HG03280 (cell line): ENCODE results near the gene SUPT5H.
A peak's percentile ranks its signal among the peaks of the same experiment; 100 is the strongest.

Source experiments
- ATAC-seq: cut with Tn5 transposase; IDR thresholded peaks from one replicate; pipeline ENCODE4 v1.9.1; 2021; ENCODE audit warnings: mild to moderate bottlenecking, moderate library complexity; ENCODE audit not compliant: unreplicated experiment

Gene SUPT5H

DNA sequence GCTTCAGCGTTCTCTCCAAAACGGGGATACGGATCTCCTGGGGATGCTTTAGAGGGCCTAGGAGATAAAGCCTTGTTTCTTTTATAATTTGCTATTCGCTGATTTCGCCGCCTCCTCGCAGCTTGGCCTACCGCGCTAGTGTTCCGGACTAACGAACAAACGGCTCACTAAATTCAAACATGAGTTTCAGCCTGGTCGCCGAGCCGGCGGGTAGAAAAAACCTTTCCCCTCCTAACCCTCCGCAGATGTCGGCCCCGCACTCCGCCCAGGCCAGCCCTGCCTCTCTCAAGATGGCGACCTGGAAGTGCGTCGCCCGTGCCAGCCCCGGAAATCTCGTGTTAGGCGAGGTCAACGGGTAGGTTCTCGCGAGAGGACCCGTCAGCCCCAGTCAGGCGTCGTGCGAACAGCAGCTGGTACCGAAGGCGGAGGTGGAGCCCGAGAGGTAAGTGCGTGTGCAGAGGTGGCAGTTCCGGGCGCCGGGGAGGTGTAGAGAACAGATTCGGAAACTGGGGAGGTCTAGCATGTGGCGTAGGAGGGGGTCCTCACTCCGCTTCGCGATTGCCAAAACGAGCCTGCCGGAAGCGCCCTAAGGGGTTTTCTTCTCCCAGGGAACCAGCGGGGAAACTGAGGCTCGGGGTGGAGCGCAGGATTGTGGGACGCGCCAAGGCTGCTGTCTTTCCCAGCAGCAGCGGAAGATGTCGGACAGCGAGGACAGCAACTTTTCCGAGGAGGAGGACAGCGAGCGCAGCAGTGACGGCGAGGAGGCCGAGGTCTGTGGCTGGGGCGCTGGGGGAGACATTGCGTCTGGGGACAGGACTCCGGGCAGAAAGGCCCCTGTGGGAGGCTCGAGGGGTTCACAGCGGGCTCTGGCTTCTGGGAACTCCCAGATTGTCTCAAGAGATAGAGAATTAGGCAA lies at the start of gene SUPT5H:
Gene SUPT5H, plus strand, starts transcription at position 387 of the 916 bp plus-strand sequence. Its CDS starts 309 bp downstream, at position 696.
- peak; percentile 83 for ATAC-seq

DNA sequence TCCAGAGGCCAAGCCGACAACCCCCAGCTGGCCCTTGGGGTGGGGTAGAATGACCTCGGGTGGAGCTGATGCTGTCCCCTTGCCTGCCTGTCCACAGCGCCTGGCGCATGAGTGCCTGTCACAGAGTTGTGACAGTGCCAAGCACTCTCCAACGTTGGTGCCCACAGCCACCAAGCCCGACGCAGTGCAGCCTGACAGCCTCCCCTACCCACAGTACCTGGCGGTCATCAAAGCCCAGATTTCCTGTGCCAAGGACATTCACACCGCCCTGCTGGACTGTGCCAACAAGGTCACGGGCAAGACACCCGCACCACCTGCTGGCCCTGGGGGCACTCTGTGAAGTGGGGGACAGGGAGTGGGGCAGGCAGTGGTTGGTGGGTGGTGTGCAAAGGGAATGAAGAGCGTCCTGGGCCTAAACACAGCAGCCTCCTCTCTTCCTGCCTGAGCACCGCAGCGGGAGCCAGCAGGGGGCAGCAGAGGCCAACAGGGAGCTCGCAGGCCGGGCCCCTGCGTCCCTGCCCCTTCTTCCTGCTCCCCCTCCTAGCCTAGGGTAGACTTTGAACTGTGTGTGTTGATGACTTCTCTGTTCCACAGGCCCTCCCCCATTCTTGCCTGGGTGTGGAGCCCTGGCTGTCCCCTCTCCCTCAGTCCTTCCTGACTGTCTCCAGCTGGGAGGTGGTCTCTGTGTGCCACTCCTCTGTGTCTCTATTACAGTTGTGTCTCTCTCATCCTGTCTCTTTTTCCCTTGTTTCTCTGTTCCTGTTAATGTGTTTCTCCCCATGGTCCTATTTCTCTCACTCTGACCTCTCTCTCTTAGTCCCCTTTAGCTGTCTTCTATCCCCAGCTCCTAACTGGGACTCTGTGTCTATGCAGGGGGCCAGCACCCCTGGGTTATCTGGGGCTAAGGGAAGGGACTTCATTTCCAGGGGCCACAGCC lies 47.8 kb upstream of the SUPT5H start:
- peak; percentile 37 for ATAC-seq

DNA sequence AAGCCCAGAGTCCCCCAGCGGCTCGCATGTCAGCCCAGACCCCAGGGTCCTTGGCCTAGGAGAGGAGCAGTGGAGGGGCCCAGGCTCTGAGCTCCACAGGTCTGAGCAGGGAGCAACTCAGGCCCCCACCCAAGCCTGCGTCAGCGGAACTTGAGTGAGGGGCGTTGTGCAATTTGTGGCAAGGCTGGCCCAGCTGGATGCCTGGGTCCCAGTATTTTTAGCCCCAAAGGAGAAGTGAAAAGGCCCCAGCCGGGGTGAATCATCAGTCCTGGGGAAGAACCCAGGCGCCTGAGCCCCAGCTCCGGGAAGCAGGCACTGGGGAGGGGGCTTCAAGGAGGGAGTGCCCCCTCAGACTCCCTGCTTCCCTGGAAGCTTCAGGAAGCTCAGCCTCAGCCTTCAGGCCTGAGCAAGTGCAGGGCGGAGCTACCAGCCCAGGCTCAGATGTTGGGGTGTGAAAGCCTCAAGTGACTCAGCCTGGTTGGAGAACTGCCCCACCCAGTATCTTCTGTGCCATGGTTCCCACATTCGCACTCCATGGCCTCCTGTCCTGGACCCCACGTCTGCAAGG lies 47.0 kb upstream of the SUPT5H start:
- ATAC-seq = no peak

DNA sequence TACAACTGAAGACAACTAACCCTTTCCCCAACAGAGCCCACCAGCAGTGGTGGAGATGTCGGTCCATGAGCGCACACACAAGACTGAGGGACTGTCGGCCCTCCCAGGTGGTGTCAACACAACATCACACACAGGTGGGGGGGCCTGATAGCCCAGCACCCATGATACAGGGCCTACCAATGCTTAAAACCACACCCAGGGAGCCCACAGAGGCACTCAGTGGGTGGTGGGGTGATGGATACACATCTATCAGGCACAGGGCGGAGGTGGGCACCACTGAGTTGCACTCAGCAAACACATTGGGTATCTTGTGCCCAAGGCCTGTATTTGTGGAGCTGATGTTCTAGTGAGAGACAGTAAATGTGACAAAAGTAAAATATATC lies 45.7 kb upstream of the SUPT5H start:
- no peak for ATAC-seq

DNA sequence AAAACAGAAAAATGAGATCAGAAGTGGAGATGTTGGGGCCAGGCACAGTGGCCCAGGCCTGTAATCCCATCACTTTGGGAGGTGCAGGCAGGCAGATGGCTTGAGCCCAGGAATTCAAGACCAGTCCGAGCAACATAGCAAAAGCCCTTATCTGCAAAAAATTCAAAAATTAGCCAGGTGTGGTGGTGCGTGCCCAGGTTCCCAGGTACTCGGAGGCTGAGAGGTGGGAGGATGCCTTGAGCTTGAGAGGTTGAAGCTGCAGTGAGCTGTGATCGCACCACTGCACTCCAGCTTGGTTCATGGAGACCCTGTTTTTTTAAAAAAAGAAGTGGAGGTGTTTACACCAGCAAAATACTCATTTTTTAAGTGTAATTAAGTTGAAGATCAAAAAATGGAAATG lies 45.3 kb upstream of the SUPT5H start:
- no peak for ATAC-seq

DNA sequence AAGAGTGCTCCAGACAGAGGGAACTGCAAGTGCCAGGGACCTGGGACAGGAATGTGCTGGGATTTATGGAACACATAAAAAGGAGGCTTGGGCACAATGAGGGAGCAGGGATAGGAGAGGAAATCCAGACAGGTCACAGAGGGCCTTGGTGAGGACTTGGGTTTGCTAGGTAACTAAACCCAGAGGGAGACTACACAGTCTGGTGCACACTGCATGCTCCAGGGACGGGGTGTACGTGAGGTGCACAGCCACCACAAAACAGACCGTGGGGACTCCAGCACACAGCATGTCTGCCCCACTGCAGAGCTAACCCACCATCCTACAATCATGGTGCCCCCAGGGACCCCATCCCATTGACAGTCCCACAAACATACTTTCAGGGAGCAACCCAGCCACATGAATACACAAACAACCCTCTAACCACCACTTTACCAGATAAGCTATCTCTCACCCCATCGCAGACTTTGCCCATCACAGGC lies 44.3 kb upstream of the SUPT5H start:
- ATAC-seq = no peak

DNA sequence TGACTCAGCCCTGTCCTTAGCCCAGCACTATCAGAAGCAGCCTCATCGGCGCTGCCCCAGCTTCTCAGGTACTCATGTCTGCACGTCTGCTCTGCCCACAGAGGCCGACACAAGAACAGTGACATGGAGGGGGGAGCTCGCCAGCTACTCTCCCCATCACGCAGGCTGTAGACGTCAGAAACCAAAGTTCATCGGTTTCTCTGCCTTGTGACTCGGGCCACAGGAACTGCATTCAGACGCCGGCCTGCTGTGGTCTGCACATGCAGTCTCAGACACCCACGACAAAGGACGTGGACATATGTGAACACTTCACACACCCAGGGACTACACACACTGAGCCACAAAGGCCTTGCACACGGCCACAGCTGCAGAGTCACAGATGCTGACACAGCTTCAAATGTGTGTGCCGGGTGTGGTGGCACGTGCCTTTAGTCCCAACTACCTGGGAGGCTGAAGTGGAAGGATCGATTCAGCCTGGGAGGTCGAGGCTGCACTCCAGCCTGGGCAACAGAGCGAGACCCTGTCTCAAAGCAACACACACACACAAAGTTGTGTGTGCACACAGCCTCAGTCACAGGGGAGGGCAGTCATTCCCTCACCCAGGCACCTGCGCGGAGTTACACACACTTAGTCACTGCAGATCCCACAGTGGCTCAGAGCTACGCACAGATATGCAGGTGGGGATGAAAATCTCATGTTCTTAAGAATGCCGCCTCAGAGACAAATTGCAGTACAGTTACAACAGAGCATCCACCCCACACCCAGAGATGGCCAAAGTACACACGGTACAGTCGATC lies 43.6 kb upstream of the SUPT5H start:
- no peak for ATAC-seq

DNA sequence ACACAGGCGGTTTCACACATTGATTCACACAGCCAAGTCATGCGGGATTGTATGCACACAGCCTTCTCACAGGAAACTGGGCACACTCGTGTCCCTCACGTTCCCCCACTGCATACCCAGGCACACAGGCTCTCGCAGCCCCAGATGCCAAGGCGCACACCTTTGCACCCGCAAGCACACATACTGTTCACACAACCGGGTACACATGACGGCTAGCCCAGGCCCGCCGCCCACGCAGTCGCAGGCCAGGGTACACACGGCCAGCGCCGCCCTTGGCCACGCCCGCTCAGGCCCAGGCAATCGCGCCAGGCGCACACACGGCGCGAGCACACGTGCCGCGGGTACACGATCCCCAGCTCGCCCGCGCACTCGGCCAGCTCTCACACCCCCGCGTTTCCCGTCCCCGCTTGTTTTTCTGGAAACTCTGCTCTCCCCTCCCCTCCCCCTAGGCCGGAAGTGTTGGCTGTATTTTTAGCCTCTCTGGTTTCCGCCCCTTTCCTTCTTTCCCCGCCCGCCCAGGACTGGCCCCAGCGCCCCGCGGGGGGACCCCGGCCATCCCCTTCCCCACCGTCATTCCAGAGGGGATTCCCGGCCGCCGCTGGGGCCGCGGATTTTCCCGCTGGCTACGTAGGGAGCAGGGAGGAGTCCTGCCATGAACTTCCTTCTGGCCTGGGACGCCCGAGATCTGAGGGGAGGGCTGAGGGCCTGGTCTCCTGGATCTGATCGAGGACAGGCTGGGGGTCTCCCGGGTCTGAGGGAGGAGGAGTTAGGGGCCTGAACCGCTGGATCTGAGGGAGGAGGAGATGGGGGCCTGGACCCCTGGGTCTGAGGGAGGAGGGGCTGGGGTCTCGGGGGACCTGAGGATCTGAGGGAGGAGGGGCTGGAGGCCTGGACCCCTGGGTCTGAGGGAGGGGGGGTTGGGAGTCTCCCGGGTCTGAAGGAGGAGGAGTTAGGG lies 42.8 kb upstream of the SUPT5H start:
- ATAC-seq = peak; percentile 33

DNA sequence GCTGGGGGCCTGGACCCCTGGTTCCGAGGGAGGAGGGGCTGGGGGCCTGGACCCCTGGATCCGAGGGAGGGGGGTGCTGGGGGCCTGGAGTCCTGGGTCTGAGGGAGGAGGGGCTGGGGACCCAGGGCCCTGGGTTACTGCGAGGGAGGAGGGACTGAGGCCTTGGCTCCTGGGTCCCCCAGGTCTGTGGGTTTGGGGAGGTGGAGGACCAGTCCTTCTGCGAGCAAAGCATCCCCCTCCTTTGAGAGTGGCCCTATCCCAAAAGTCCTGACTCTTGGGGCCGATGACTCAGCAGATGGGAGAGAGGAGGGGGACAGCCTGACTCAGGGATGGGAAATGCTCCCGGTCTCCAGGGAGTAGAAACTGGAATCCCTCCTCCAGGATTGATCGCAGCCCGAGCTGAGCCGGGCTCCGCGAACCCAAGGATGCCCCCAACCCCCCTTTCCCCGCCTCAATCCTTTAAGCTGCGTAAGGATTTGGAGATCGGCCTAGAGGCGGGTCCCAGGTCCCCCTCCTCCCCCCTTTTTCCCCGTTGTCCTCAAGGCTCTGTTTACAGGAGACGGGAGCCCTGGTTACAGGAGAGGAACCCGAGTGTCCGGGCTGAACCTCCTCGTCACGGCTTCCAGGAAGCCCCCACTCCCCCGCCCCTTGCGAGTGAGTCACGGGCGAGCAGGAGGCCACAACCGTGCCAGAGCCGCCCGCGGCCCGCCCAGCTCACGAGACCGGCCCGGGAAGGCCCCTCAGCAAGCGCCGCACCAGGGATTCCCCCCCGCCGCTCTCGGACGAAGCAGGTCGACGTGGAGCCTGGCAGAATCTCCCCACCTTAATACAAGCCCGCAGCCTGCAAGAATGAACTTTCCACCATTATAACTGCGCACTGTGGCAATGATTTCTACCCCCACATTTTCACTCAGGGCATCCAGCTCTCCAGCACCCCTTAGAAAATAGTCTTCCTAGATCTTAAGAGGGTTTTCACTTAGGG lies 41.8 kb upstream of the SUPT5H start:
- peak; percentile 24 for ATAC-seq

DNA sequence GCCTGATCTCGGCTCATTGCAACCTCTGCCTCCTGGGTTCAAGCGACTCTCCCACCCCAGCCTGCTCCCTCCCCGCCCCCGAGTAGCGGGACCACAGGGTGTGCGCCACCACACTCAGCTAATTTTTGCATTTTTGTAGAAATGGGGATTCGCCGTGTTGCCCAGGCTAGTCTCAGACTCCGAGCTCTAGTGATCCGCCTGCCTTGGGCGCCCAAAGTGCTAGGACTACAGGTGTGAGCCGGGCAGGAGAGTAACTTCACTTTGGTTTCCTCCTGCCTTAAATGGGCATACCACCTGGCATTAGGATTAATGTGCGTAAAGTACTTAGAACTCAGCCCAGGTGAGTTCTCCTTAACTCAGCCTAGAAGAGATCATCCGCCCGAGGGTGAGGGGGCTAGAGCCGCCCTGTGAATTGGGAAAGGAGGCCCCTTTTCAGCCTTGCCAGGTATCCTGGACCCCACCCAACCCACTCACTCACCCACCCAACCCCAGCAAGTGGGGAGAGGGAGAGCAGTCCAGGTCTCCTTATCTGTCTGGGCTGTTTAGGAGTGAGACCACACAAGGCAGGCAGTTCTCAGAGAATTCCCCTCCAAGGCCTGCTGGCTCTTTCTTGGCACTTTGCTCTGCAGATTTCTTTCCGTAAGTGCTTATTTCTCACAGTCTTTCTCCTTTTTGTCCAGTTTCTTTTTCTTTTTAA lies 40.0 kb upstream of the SUPT5H start:
- ATAC-seq = no peak

DNA sequence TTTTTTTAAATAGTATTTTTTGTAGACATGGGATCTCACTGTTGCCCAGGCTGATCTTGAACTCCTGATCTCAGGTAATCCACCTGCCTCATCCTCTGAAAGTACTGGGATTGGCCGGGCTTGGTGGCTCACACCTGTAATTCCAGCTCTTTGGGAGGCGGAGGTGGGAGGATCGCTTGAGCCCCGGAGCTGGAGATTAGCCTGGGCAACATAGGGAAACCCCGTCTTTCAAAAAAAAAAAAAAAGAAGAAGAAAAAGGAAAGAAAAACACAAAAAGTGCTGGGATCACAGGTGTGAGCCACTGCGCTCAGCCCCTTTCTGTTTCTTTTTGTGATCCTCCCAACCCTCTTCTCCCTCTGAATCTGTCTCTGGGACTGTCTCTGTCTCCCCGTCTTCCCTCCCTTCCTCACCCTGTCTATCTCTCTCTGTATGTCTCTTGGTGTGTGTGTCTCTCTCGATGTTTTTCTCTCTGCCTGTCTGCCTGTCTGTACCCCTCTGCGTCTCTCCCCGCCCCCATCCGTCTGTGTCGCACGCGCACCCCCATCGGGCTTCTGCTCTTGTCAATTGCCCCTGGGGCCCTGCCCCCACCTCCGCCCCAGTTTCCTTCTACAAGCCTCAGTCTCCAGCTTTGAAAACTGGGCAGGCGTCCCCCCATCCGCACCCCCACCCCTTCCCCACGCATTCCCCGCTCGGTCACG lies 39.3 kb upstream of the SUPT5H start:
- no peak for ATAC-seq

DNA sequence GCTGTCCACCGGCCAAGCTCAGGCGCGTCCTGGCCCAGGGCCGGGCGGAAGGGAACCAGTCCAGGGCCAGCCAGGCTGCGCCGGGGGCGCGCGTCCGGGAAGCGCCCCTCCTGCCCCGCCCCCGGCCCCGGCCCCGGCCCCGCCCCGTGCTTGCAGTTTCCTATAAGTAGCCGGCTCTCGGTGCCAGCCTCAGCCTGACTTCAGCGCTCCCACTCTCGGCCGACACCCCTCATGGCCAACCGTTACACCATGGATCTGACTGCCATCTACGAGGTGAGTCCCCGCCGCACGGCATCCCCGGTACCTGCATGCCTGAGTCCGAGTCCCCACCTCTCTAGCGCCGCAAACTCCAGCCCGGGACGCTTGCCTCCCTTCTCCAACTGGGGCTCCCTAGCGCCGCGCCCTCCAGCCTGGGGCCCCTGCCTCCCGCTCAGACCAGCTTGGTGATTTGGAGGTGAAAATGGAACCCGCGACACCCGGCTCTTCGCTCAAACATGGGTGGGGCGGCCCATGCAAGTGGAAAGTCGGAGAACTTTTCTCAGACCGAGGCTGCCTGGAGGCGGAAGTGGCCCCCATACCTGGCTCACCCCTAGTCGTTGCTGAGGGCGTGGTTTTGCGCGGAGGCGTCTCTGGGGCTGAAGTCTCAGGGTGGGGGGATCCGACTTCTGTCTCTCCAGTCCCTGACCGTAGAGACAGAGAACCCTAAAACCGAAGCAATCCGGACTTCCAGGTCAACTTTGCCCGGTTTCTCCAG lies 38.5 kb upstream of the SUPT5H start, which contains the start of gene ZFP36:
Gene ZFP36, plus strand, starts transcription at position 192 of the 754 bp plus-strand sequence. Its CDS starts 58 bp downstream, at position 250.
- peak; percentile 19 for ATAC-seq

DNA sequence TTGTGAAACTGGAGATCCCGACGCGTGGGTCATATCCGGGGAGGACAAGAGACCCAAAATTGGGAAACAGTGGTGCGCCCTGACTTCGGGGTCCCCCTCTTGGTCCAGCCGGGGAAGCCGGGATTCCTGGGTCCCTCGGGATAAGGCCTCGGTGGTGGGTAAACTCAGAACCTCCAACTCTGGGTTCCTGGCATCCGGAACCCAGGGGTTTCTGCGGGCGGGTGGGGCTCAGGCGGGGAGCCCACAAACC lies 38.0 kb upstream of the SUPT5H start:
- ATAC-seq = no peak

DNA sequence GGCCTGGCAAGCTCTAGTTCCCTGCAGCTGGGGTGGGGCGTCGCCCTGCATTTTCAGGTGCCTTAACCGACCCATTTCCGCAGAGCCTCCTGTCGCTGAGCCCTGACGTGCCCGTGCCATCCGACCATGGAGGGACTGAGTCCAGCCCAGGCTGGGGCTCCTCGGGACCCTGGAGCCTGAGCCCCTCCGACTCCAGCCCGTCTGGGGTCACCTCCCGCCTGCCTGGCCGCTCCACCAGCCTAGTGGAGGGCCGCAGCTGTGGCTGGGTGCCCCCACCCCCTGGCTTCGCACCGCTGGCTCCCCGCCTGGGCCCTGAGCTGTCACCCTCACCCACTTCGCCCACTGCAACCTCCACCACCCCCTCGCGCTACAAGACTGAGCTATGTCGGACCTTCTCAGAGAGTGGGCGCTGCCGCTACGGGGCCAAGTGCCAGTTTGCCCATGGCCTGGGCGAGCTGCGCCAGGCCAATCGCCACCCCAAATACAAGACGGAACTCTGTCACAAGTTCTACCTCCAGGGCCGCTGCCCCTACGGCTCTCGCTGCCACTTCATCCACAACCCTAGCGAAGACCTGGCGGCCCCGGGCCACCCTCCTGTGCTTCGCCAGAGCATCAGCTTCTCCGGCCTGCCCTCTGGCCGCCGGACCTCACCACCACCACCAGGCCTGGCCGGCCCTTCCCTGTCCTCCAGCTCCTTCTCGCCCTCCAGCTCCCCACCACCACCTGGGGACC lies 37.6 kb upstream of the SUPT5H start:
- ATAC-seq = no peak

DNA sequence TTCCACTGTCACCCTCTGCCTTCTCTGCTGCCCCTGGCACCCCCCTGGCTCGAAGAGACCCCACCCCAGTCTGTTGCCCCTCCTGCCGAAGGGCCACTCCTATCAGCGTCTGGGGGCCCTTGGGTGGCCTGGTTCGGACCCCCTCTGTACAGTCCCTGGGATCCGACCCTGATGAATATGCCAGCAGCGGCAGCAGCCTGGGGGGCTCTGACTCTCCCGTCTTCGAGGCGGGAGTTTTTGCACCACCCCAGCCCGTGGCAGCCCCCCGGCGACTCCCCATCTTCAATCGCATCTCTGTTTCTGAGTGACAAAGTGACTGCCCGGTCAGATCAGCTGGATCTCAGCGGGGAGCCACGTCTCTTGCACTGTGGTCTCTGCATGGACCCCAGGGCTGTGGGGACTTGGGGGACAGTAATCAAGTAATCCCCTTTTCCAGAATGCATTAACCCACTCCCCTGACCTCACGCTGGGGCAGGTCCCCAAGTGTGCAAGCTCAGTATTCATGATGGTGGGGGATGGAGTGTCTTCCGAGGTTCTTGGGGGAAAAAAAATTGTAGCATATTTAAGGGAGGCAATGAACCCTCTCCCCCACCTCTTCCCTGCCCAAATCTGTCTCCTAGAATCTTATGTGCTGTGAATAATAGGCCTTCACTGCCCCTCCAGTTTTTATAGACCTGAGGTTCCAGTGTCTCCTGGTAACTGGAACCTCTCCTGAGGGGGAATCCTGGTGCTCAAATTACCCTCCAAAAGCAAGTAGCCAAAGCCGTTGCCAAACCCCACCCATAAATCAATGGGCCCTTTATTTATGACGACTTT lies 36.8 kb upstream of the SUPT5H start:
- no peak for ATAC-seq
